NOMO-1 (cell line): Measurements from ENCODE around the gene ZNF277.
A peak's percentile ranks its signal among the peaks of the same experiment; 100 is the strongest.

Experiments used
- DNase-seq, 2 experiments: peaks; one replicate each; lab custom pipeline; 2025; ENCODE audit not compliant: unreplicated experiment in 2 of 2; lab: John Stamatoyannopoulos, UW

The ZNF277 gene

DNA sequence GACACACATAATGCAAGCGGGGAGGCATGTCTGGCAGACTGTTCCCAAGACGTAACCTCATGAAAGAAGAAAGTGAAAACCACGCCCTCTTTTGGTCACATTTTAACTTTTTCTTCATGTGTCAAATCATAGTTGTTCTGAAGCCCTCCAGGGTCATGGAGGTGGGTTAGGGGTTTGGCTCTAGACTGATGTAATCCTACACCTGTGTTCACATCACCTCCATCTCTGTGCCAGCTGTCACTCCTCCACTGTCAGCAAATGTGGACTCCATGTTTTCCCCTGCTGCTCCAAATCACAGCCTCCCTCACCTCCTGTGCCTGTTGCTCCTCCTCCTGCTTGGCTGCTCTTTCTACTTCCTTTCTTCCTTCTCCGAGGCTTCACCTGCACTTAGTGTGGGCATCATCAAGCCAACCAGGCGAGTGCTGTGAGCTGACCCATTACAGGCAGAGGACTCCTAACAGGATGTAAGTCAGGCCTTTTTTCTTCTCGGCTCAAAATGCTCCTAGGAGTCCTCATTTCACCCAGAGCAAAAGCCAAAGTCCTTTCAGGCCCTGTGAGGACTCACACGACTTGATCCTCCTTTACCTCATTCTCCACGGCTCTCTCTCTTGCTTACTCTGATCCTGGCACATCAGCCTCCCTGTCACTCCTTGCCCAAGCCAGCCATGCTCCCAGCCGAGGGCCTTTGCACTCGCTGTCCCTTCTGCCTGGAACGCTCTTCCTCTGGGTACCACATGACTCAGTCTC, 177.3 kb downstream of the ZNF277 start:
- DNase-seq, result no peak

DNA sequence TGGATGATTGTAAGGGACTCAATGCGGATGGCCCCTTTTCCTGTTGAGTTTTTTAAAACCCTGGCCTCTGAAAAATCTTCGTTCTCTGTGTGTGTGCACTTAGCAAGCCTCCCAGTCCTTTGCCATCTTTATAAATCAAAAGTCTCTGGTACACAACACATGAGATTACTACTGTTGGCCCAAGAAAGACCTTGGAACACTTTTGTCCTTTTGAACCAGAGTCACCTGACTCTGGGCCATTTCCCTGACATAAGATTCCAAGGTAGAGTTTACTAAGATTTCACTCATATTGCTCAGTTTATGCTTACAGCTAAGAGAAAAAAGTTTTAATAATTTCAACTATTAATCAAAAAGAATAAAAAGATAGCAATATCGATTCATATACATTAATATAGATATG, 179.0 kb downstream of the ZNF277 start:
- no peak for DNase-seq

DNA sequence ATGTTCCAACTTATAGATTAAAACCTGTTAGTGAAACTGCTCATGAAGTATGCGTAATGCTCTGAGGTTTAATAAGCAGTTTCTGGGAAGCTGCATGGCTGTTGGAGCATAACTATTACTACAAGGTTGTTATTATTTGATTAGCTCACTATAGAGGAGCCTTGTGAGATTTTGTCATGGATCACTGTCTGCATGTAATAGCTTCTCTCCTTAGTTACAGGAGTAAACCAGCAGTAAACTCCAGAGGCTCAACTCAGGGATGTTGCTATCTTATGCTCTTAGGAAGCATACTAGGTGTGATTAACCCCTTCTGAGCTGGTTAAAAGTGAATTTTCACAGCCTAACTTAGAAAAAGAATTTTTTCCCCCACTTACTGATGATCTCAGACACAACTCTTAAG, 180.1 kb downstream of the ZNF277 start:
- DNase-seq, result no peak

DNA sequence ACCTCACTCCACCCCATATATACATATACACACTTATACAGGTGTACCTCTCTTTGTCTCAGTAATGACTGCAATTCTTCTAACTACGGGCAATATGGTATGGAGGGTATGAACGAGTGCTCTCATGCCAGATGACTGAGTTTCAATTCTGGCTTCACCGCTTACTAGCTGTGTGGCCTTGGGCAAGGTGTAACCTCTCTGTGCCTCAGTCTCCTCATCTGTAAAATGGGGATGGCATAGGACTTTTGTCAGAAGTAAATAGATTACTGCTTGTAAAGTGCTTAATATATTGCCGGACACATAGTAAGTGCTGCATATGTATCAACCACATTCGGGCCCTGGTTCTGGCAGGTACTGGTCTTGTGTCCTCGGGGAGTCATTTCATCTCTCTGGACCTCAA, 183.7 kb downstream of the ZNF277 start:
- no peak for DNase-seq

DNA sequence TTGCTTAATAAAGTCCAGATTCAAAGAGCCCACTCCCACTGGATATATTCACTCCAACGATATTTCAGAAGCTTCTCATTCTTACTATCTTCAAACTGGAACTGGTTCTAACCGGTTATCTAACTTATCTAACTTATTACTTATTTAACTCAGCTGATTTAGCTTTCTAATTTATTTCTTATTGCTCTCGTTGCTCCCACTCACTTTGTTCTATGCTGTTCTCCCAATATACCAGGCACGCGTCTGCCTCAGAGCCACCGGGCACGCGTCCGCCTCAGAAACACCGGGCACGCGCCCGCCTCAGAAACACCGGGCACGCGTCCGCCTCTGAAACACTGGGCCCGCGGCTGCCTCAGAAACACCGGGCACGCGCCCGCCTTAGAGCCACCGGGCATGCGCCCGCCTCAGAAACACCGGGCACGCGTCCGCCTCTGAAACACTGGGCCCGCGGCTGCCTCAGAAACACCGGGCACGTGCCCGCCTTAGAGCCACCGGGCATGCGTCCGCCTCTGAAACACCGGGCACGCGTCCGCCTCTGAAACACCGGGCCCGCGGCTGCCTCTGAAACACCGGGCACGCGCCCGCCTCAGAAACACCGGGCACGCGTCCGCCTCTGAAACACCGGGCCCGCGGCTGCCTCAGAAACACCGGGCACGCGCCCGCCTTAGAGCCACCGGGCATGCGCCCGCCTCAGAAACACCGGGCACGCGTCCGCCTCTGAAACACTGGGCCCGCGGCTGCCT, 184.8 kb downstream of the ZNF277 start:
- DNase-seq, result peak in 1 of 2 experiments; percentile 22

DNA sequence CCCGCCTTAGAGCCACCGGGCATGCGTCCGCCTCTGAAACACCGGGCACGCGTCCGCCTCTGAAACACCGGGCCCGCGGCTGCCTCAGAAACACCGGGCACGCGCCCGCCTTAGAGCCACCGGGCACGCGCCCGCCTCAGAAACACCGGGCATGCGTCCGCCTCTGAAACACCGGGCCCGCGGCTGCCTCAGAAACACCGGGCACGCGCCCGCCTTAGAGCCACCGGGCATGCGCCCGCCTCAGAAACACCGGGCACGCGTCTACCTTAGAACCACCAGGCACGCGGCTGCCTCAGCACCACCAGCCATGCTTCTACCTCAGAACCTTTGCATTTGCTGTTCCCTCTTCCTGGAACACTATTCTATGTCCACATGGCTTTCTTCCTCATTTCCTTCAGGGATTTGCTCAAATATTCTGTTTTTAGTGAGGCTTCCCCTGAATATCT, 185.4 kb downstream of the ZNF277 start:
- peak; percentile 5 to 7 for DNase-seq
